Activated CD8-positive, alpha-beta memory T cell treated with anti-CD3 and anti-CD28 coated beads, Interleukin-2, amount 10 ng/mL, durations not matched to agents 7 days and 5 days (primary cell): ENCODE measurements around the gene PTH1R. TPM values are rescaled to one million over a fixed set of nuclear protein-coding genes. Genes with fewer than 3 reads are reported as not detected.
A peak's percentile ranks its signal among the peaks of the same experiment; 100 is the strongest.

Experiments
- ATAC-seq: fragments of 150-1000 bp; cut with Tn5 transposase; one replicate; pipeline ENCODE4 v1.10.0; 2021; ENCODE audit warnings: moderate library complexity
- CTCF ChIA-PET: fragments of 350-600 bp; sonication (Branson Sonifier 250); formaldehyde crosslinking; loops from one replicate; lab custom pipeline; 2021; ENCODE audit warnings: antibody characterized with exemption; lab: Charles Lee
- DNase-seq: peaks from one replicate; pipeline ENCODE4 v3.0.0-alpha.2; 2020
- H3K27ac Mint-ChIP-seq: one replicate; pipeline ENCODE4 v1.8.0; 2021; ENCODE audit warnings: mild to moderate bottlenecking, mixed read lengths
- H3K27me3 Mint-ChIP-seq: one replicate; pipeline ENCODE4 v1.8.0; 2021; ENCODE audit warnings: mixed read lengths
- H3K36me3 Mint-ChIP-seq: one replicate; pipeline ENCODE4 v1.8.0; 2021; ENCODE audit warnings: mild to moderate bottlenecking, mixed read lengths
- H3K4me1 Mint-ChIP-seq: one replicate; pipeline ENCODE4 v1.8.0; 2021; ENCODE audit warnings: mixed read lengths
- H3K4me3 Mint-ChIP-seq: one replicate; pipeline ENCODE4 v1.8.0; 2021; ENCODE audit warnings: mild to moderate bottlenecking, moderate library complexity, mixed read lengths
- H3K9me3 Mint-ChIP-seq: one replicate; pipeline ENCODE4 v1.8.0; 2022; ENCODE audit warnings: low read depth, mixed read lengths
- total RNA-seq, 2 experiments: library from RNA; stranded (reverse); gene quantifications; one replicate each; pipeline ENCODE4 v1.2.3, GENCODE V29; 2021

PTH1R gene
- total RNA-seq, 2 experiments from 2014 or later: not detected

GRCh38 chr3:46903341-46904302 lies 26.1 kb downstream of the PTH1R start:
- ATAC-seq: no peak
- H3K27ac Mint-ChIP-seq: no peak overlapping the region
- CTCF ChIA-PET: no interaction called here

GRCh38 chr3:46904303-46905212 lies 27.0 kb downstream of the PTH1R start:
- no peak for ATAC-seq
- Mint-ChIP-seq H3K4me1 (peaks cover 6% of the 10 kb centered on the region), H3K27me3 (no peaks in the 10 kb centered on the region), H3K4me3 (no peak overlapping the region), H3K9me3 (no peaks in the 10 kb centered on the region), H3K36me3 (no peaks in the 10 kb centered on the region), H3K27ac (no peak overlapping the region)
- DNase-seq: no peak
- CTCF ChIA-PET: interaction anchor here (0.9 kb wide), 1 partner anchor 9 kb away, joined by 3 read pairs; no protein-coding TSS in a partner anchor

More at GRCh38 chr3:46903341-46904302, 26.1 kb downstream of the PTH1R start:
- Mint-ChIP-seq H3K4me3 (no peak overlapping the region), H3K36me3 (no peaks in the 10 kb centered on the region), H3K9me3 (no peaks in the 10 kb centered on the region), H3K4me1 (peaks cover 6% of the 10 kb centered on the region), H3K27me3 (peaks cover 8% of the 10 kb centered on the region)
- no peak for DNase-seq

- Mint-ChIP-seq H3K27me3 (no peaks in the 10 kb centered on the region), H3K4me1 (peaks cover 8% of the 10 kb centered on the region), H3K36me3 (no peaks in the 10 kb centered on the region), H3K27ac (no peak overlapping the region), H3K9me3 (no peaks in the 10 kb centered on the region), H3K4me3 (no peak overlapping the region)
- CTCF ChIA-PET: interaction anchor here (0.9 kb wide), 1 partner anchor 9 kb away, joined by 3 read pairs; no protein-coding TSS in a partner anchor
- no peak for DNase-seq
- ATAC-seq: no peak
Measured at GRCh38 chr3:46905213-46905560, 27.7 kb downstream of the PTH1R start.

- no peaks in the 10 kb centered on the region for H3K27me3 Mint-ChIP-seq
- H3K4me1 Mint-ChIP-seq: peaks cover 8% of the 10 kb centered on the region
- H3K27ac Mint-ChIP-seq: no peak overlapping the region
Measured at GRCh38 chr3:46905661-46906451, 28.3 kb downstream of the PTH1R start.

GRCh38 chr3:46906471-46907058 lies 29.0 kb downstream of the PTH1R start:
- no peak overlapping the region for H3K27ac Mint-ChIP-seq
- H3K4me1 Mint-ChIP-seq: peaks cover 8% of the 10 kb centered on the region
- H3K27me3 Mint-ChIP-seq: no peaks in the 10 kb centered on the region
- no peaks in the 10 kb centered on the region for H3K9me3 Mint-ChIP-seq
- DNase-seq: no peak
- no peaks in the 10 kb centered on the region for H3K36me3 Mint-ChIP-seq
- no peak overlapping the region for H3K4me3 Mint-ChIP-seq
- ATAC-seq: no peak
- CTCF ChIA-PET: interaction anchor here (1.0 to 1.2 kb wide), 2 partner anchors 9 to 11 kb away, joined by 3 read pairs; no protein-coding TSS in a partner anchor

More at GRCh38 chr3:46905661-46906451, 28.3 kb downstream of the PTH1R start:
- CTCF ChIA-PET: interaction anchor here (0.9 to 1.2 kb wide), 3 partner anchors 8 to 10 kb away, joined by 3 read pairs; no protein-coding TSS in a partner anchor
- no peak overlapping the region for H3K4me3 Mint-ChIP-seq
- no peaks in the 10 kb centered on the region for H3K9me3 Mint-ChIP-seq
- ATAC-seq (no peak), DNase-seq (no peak)
- no peaks in the 10 kb centered on the region for H3K36me3 Mint-ChIP-seq

- DNase-seq: no peak
- Mint-ChIP-seq H3K27ac (no peak overlapping the region), H3K27me3 (no peaks in the 10 kb centered on the region), H3K4me1 (peaks cover 9% of the 10 kb centered on the region), H3K4me3 (no peak overlapping the region), H3K9me3 (no peaks in the 10 kb centered on the region), H3K36me3 (peaks cover 1% of the 10 kb centered on the region)
- CTCF ChIA-PET: no interaction called here
- ATAC-seq: no peak
Measured at GRCh38 chr3:46907271-46907670, 29.8 kb downstream of the PTH1R start.

GRCh38 chr3:46907960-46908293 lies 30.4 kb downstream of the PTH1R start:
- Mint-ChIP-seq H3K4me3 (no peak overlapping the region), H3K9me3 (no peaks in the 10 kb centered on the region), H3K27ac (no peak overlapping the region), H3K4me1 (peaks cover 14% of the 10 kb centered on the region), H3K36me3 (peaks cover 2% of the 10 kb centered on the region), H3K27me3 (no peaks in the 10 kb centered on the region)
- no peak for ATAC-seq
- no peak for DNase-seq
- CTCF ChIA-PET: interaction anchor here (2.1 to 2.5 kb wide), 4 partner anchors 7 to 72 kb away, joined by 6 to 18 read pairs (median 14); partner anchors contain the start of gene NBEAL2

GRCh38 chr3:46908294-46908985 lies 30.9 kb downstream of the PTH1R start:
- Mint-ChIP-seq H3K27ac (no peak overlapping the region), H3K36me3 (peaks cover 2% of the 10 kb centered on the region), H3K4me3 (no peak overlapping the region), H3K27me3 (no peaks in the 10 kb centered on the region), H3K9me3 (no peaks in the 10 kb centered on the region), H3K4me1 (peaks cover 17% of the 10 kb centered on the region)
- ATAC-seq: no peak
- CTCF ChIA-PET: interaction anchor here (1.0 to 2.5 kb wide), 18 partner anchors 8 to 472 kb away, joined by 3 to 20 read pairs (median 4); partner anchors contain the start of genes ALS2CL, NBEAL2 and PTPN23
- no peak for DNase-seq

- H3K4me3 Mint-ChIP-seq: no peak overlapping the region
- peaks cover 22% of the 10 kb centered on the region for H3K4me1 Mint-ChIP-seq
- peaks cover 2% of the 10 kb centered on the region for H3K36me3 Mint-ChIP-seq
- H3K27ac Mint-ChIP-seq: no peak overlapping the region
- no peaks in the 10 kb centered on the region for H3K9me3 Mint-ChIP-seq
- CTCF ChIA-PET: interaction anchor here (0.7 to 2.5 kb wide), 47 partner anchors 9 to 472 kb away, joined by 3 to 20 read pairs (median 4); partner anchors contain the start of genes ALS2CL, MYL3, NBEAL2 and PTPN23
- no peaks in the 10 kb centered on the region for H3K27me3 Mint-ChIP-seq
- ATAC-seq (no peak), DNase-seq (no peak)
Measured at GRCh38 chr3:46908986-46909534, 31.5 kb downstream of the PTH1R start.

- ATAC-seq (peak; percentile 84), DNase-seq (peak; percentile 89)
- no peak overlapping the region for H3K27ac Mint-ChIP-seq
- H3K4me1 Mint-ChIP-seq: peaks cover 24% of the 10 kb centered on the region
- no peaks in the 10 kb centered on the region for H3K27me3 Mint-ChIP-seq
- no peak overlapping the region for H3K4me3 Mint-ChIP-seq
- peaks cover 2% of the 10 kb centered on the region for H3K36me3 Mint-ChIP-seq
- H3K9me3 Mint-ChIP-seq: no peaks in the 10 kb centered on the region
- CTCF ChIA-PET: interaction anchor here (0.6 to 2.5 kb wide), 50 partner anchors 8 to 471 kb away, joined by 3 to 20 read pairs (median 4); partner anchors contain the start of genes ALS2CL, MYL3, NBEAL2 and PTPN23
Measured at GRCh38 chr3:46909535-46910161, 32.1 kb downstream of the PTH1R start.

- CTCF ChIA-PET: interaction anchor here (0.6 to 2.5 kb wide), 47 partner anchors 8 to 470 kb away, joined by 3 to 20 read pairs (median 4); partner anchors contain the start of genes ALS2CL, MYL3, NBEAL2 and PTPN23
- peaks cover 4% of the 10 kb centered on the region for H3K36me3 Mint-ChIP-seq
- H3K4me1 Mint-ChIP-seq: peaks cover 26% of the 10 kb centered on the region
- ATAC-seq: no peak
- H3K27ac Mint-ChIP-seq: no peak overlapping the region
- no peaks in the 10 kb centered on the region for H3K27me3 Mint-ChIP-seq
- H3K4me3 Mint-ChIP-seq: no peak overlapping the region
- no peaks in the 10 kb centered on the region for H3K9me3 Mint-ChIP-seq
- DNase-seq: no peak
Measured at GRCh38 chr3:46910166-46910760, 32.7 kb downstream of the PTH1R start.
